ENCODE results near the gene MUCL3. TPM values are rescaled to one million over a fixed set of nuclear protein-coding genes. Genes with fewer than 3 reads are reported as not detected.

MUCL3 gene
- total RNA-seq, 1 experiment from 2014 or later: not detected

- ChIA-PET POLR2A (ENCODE audit: low non-redundant PET) (no interaction called here), CTCF (interaction anchor here (0.6 kb wide), 1 partner anchor 12 kb away, joined by 4 read pairs; no protein-coding TSS in a partner anchor)
- Histone ChIP-seq H3K9me3 (ENCODE audit: low read depth, low read length, poor library complexity, severe bottlenecking) (no peaks in the 10 kb centered on the region), H3K4me3 (ENCODE audit: low read depth, low read length, poor library complexity, severe bottlenecking) (no peak overlapping the region), H3K4me1 (ENCODE audit: insufficient read depth, low read length, poor library complexity, severe bottlenecking) (peaks cover 9% of the 10 kb centered on the region), H3K27me3 (replicated peaks; ENCODE audit: insufficient read depth, low read depth, low read length, poor library complexity) (no peaks in the 10 kb centered on the region), H3K36me3 (ENCODE audit: insufficient read depth, low read length, poor library complexity, severe bottlenecking) (peaks cover 31% of the 10 kb centered on the region), H3K27ac (ENCODE audit: low read depth, low read length, poor library complexity, severe bottlenecking) (no peak overlapping the region)
- no TSS peak for BruUV-seq (replicated peaks)
- DNase-seq (ENCODE audit: low spot score): no peak
- TF ChIP-seq EZH2 (IDR thresholded peaks at IDR 0.05; ENCODE audit: borderline replicate concordance, low read depth, low read length, poor library complexity, severe bottlenecking): no peak
- TF ChIP-seq CTCF (conservative IDR thresholded peaks at IDR 0.05; ENCODE audit: low read depth, low read length): no peak
- intact Hi-C loops (cut with micrococcal nuclease; ENCODE audit: unreplicated experiment): no loop called here
These were observed 46.4 kb upstream of the MUCL3 start for GRCh38 chr6:30894381-30894780.

- H3K36me3 ChIP-seq (ENCODE audit: insufficient read depth, low read length, poor library complexity, severe bottlenecking): peaks cover 32% of the 10 kb centered on the region
These were observed 45.8 kb upstream of the MUCL3 start for GRCh38 chr6:30894935-30895334.

GRCh38 chr6:30895343-30895742 lies 45.4 kb upstream of the MUCL3 start:
- TF ChIP-seq CTCF (conservative IDR thresholded peaks at IDR 0.05; ENCODE audit: low read depth, low read length): no peak
- TF ChIP-seq EZH2 (IDR thresholded peaks at IDR 0.05; ENCODE audit: borderline replicate concordance, low read depth, low read length, poor library complexity, severe bottlenecking): no peak
- H3K36me3 ChIP-seq (ENCODE audit: insufficient read depth, low read length, poor library complexity, severe bottlenecking): peaks cover 32% of the 10 kb centered on the region
- no TSS peak for BruUV-seq (replicated peaks)
- no peak overlapping the region for H3K4me3 ChIP-seq (ENCODE audit: low read depth, low read length, poor library complexity, severe bottlenecking)
- no peak overlapping the region for H3K27ac ChIP-seq (ENCODE audit: low read depth, low read length, poor library complexity, severe bottlenecking)
- ChIA-PET CTCF (interaction anchor here (1.2 kb wide), 1 partner anchor 167 kb away, joined by 3 read pairs; no protein-coding TSS in a partner anchor), POLR2A (ENCODE audit: low non-redundant PET) (interaction anchor here (0.7 kb wide), 1 partner anchor 747 kb away, joined by 3 read pairs; no protein-coding TSS in a partner anchor)
- no peak for DNase-seq (ENCODE audit: low spot score)
- H3K9me3 ChIP-seq (ENCODE audit: low read depth, low read length, poor library complexity, severe bottlenecking): no peaks in the 10 kb centered on the region
- peaks cover 3% of the 10 kb centered on the region for H3K4me1 ChIP-seq (ENCODE audit: insufficient read depth, low read length, poor library complexity, severe bottlenecking)
- intact Hi-C loops (cut with micrococcal nuclease; ENCODE audit: unreplicated experiment): no loop called here
- no peaks in the 10 kb centered on the region for H3K27me3 ChIP-seq (replicated peaks; ENCODE audit: insufficient read depth, low read depth, low read length, poor library complexity)

More at GRCh38 chr6:30894935-30895334, 45.8 kb upstream of the MUCL3 start:
- TF ChIP-seq EZH2 (IDR thresholded peaks at IDR 0.05; ENCODE audit: borderline replicate concordance, low read depth, low read length, poor library complexity, severe bottlenecking) (no peak), CTCF (conservative IDR thresholded peaks at IDR 0.05; ENCODE audit: low read depth, low read length) (no peak)
- Histone ChIP-seq H3K4me1 (ENCODE audit: insufficient read depth, low read length, poor library complexity, severe bottlenecking) (peaks cover 7% of the 10 kb centered on the region), H3K4me3 (ENCODE audit: low read depth, low read length, poor library complexity, severe bottlenecking) (no peak overlapping the region), H3K27me3 (replicated peaks; ENCODE audit: insufficient read depth, low read depth, low read length, poor library complexity) (no peaks in the 10 kb centered on the region), H3K9me3 (ENCODE audit: low read depth, low read length, poor library complexity, severe bottlenecking) (no peaks in the 10 kb centered on the region), H3K27ac (ENCODE audit: low read depth, low read length, poor library complexity, severe bottlenecking) (no peak overlapping the region)
- BruUV-seq (replicated peaks): no TSS peak
- intact Hi-C loops (cut with micrococcal nuclease; ENCODE audit: unreplicated experiment): no loop called here
- ChIA-PET POLR2A (ENCODE audit: low non-redundant PET) (no interaction called here), CTCF (no interaction called here)
- DNase-seq (ENCODE audit: low spot score): no peak
